ENCODE data around the gene FGF14.

The FGF14 gene

GRCh38 chr13:102317593-102317992 lies 84.3 kb downstream of the FGF14 start:
- Histone ChIP-seq H3K9ac (ENCODE audit: low read length) (no peak overlapping the region), H3K4me3 (ENCODE audit: low read length) (no peak overlapping the region), H3K36me3 (ENCODE audit: control insufficient read depth, insufficient read depth, low read length) (no peaks in the 10 kb centered on the region), H3K23ac (ENCODE audit: low read length) (no peak overlapping the region), H4K8ac (ENCODE audit: low read depth, low read length) (no peak overlapping the region), H3K79me1 (ENCODE audit: low read length) (no peaks in the 10 kb centered on the region), H2AK5ac (ENCODE audit: low read length) (no peak overlapping the region), H3K18ac (ENCODE audit: low read length) (no peak overlapping the region), H4K5ac (ENCODE audit: low read length) (no peak overlapping the region), H2BK15ac (replicated peaks; ENCODE audit: low read depth) (no peak overlapping the region), H3K56ac (ENCODE audit: low read length) (no peak overlapping the region), H3K27me3 (ENCODE audit: insufficient read depth, low read length, poor library complexity) (no peaks in the 10 kb centered on the region), H3K79me2 (ENCODE audit: control insufficient read depth, insufficient read depth, low read length) (no peaks in the 10 kb centered on the region), H3K27ac (ENCODE audit: low read depth, low read length) (no peak overlapping the region), H3K4ac (ENCODE audit: low read depth, low read length) (no peak overlapping the region), H2BK120ac (ENCODE audit: low read depth, low read length) (no peak overlapping the region), H3K4me2 (ENCODE audit: low read length) (no peak overlapping the region), H2BK5ac (ENCODE audit: low read length) (no peak overlapping the region), H3K4me1 (ENCODE audit: control insufficient read depth, low read depth, low read length) (no peaks in the 10 kb centered on the region)
- no CpG with 5 or more reads among the region's 2 CpGs for WGBS (ENCODE audit: extremely low coverage, insufficient coverage, low lambda C conversion rate)
- DNase-seq, result peak; percentile 10

GRCh38 chr13:102316732-102317131 lies 85.1 kb downstream of the FGF14 start:
- H3K79me2 ChIP-seq (ENCODE audit: control insufficient read depth, insufficient read depth, low read length), result no peaks in the 10 kb centered on the region
- no peak overlapping the region for H2BK5ac ChIP-seq (ENCODE audit: low read length)
- H3K56ac ChIP-seq (ENCODE audit: low read length), result no peak overlapping the region
- H3K18ac ChIP-seq (ENCODE audit: low read length), result no peak overlapping the region
- no peak overlapping the region for H3K9ac ChIP-seq (ENCODE audit: low read length)
- H4K5ac ChIP-seq (ENCODE audit: low read length), result no peak overlapping the region
- no peaks in the 10 kb centered on the region for H3K36me3 ChIP-seq (ENCODE audit: control insufficient read depth, insufficient read depth, low read length)
- H3K4me1 ChIP-seq (ENCODE audit: control insufficient read depth, low read depth, low read length), result no peaks in the 10 kb centered on the region
- H3K27me3 ChIP-seq (ENCODE audit: insufficient read depth, low read length, poor library complexity), result no peaks in the 10 kb centered on the region
- no peak overlapping the region for H2BK120ac ChIP-seq (ENCODE audit: low read depth, low read length)
- no peak overlapping the region for H3K27ac ChIP-seq (ENCODE audit: low read depth, low read length)
- no peak overlapping the region for H2BK15ac ChIP-seq (replicated peaks; ENCODE audit: low read depth)
- H2AK5ac ChIP-seq (ENCODE audit: low read length), result no peak overlapping the region
- no peak overlapping the region for H3K4ac ChIP-seq (ENCODE audit: low read depth, low read length)
- no peak overlapping the region for H3K23ac ChIP-seq (ENCODE audit: low read length)
- no peak overlapping the region for H3K4me3 ChIP-seq (ENCODE audit: low read length)
- H3K79me1 ChIP-seq (ENCODE audit: low read length), result no peaks in the 10 kb centered on the region
- no CpG with 5 or more reads among the region's 3 CpGs for WGBS (ENCODE audit: extremely low coverage, insufficient coverage, low lambda C conversion rate)
- no peak overlapping the region for H3K4me2 ChIP-seq (ENCODE audit: low read length)
- DNase-seq, result no peak
- no peak overlapping the region for H4K8ac ChIP-seq (ENCODE audit: low read depth, low read length)

GRCh38 chr13:102312841-102313240 lies 89.0 kb downstream of the FGF14 start:
- no peaks in the 10 kb centered on the region for H3K27me3 ChIP-seq (ENCODE audit: insufficient read depth, low read length, poor library complexity)
- WGBS (ENCODE audit: extremely low coverage, insufficient coverage, low lambda C conversion rate), result no CpG with 5 or more reads among the region's 4 CpGs
- H3K4me2 ChIP-seq (ENCODE audit: low read length), result no peak overlapping the region
- no peak overlapping the region for H2BK120ac ChIP-seq (ENCODE audit: low read depth, low read length)
- no peak overlapping the region for H3K27ac ChIP-seq (ENCODE audit: low read depth, low read length)
- H2BK5ac ChIP-seq (ENCODE audit: low read length), result no peak overlapping the region
- no peak overlapping the region for H2BK15ac ChIP-seq (replicated peaks; ENCODE audit: low read depth)
- H3K79me1 ChIP-seq (ENCODE audit: low read length), result no peaks in the 10 kb centered on the region
- H3K36me3 ChIP-seq (ENCODE audit: control insufficient read depth, insufficient read depth, low read length), result no peaks in the 10 kb centered on the region
- H3K56ac ChIP-seq (ENCODE audit: low read length), result no peak overlapping the region
- H3K23ac ChIP-seq (ENCODE audit: low read length), result no peak overlapping the region
- H2AK5ac ChIP-seq (ENCODE audit: low read length), result no peak overlapping the region
- no peak overlapping the region for H3K4ac ChIP-seq (ENCODE audit: low read depth, low read length)
- no peak overlapping the region for H4K8ac ChIP-seq (ENCODE audit: low read depth, low read length)
- H4K5ac ChIP-seq (ENCODE audit: low read length), result no peak overlapping the region
- H3K4me1 ChIP-seq (ENCODE audit: control insufficient read depth, low read depth, low read length), result no peaks in the 10 kb centered on the region
- H3K79me2 ChIP-seq (ENCODE audit: control insufficient read depth, insufficient read depth, low read length), result no peaks in the 10 kb centered on the region
- no peak for DNase-seq
- no peak overlapping the region for H3K4me3 ChIP-seq (ENCODE audit: low read length)
- no peak overlapping the region for H3K18ac ChIP-seq (ENCODE audit: low read length)
- no peak overlapping the region for H3K9ac ChIP-seq (ENCODE audit: low read length)

- Histone ChIP-seq H3K36me3 (ENCODE audit: control insufficient read depth, insufficient read depth, low read length) (no peaks in the 10 kb centered on the region), H3K4me2 (ENCODE audit: low read length) (no peak overlapping the region), H4K5ac (ENCODE audit: low read length) (no peak overlapping the region), H2BK120ac (ENCODE audit: low read depth, low read length) (no peak overlapping the region), H3K56ac (ENCODE audit: low read length) (no peak overlapping the region), H3K27me3 (ENCODE audit: insufficient read depth, low read length, poor library complexity) (no peaks in the 10 kb centered on the region), H3K9ac (ENCODE audit: low read length) (no peak overlapping the region), H3K4me1 (ENCODE audit: control insufficient read depth, low read depth, low read length) (no peaks in the 10 kb centered on the region), H3K79me1 (ENCODE audit: low read length) (no peaks in the 10 kb centered on the region), H3K23ac (ENCODE audit: low read length) (no peak overlapping the region), H4K8ac (ENCODE audit: low read depth, low read length) (no peak overlapping the region), H3K4me3 (ENCODE audit: low read length) (no peak overlapping the region), H2BK5ac (ENCODE audit: low read length) (no peak overlapping the region), H3K79me2 (ENCODE audit: control insufficient read depth, insufficient read depth, low read length) (no peaks in the 10 kb centered on the region), H2AK5ac (ENCODE audit: low read length) (no peak overlapping the region), H3K18ac (ENCODE audit: low read length) (no peak overlapping the region), H3K4ac (ENCODE audit: low read depth, low read length) (no peak overlapping the region), H3K27ac (ENCODE audit: low read depth, low read length) (no peak overlapping the region), H2BK15ac (replicated peaks; ENCODE audit: low read depth) (no peak overlapping the region)
- no CpG with 5 or more reads among the region's 3 CpGs for WGBS (ENCODE audit: extremely low coverage, insufficient coverage, low lambda C conversion rate)
- no peak for DNase-seq
These were observed 89.9 kb downstream of the FGF14 start for GRCh38 chr13:102311901-102312300.

GRCh38 chr13:102311419-102311796 lies 90.4 kb downstream of the FGF14 start:
- no peaks in the 10 kb centered on the region for H3K79me2 ChIP-seq (ENCODE audit: control insufficient read depth, insufficient read depth, low read length)
- no peak overlapping the region for H2BK120ac ChIP-seq (ENCODE audit: low read depth, low read length)
- H3K79me1 ChIP-seq (ENCODE audit: low read length), result no peaks in the 10 kb centered on the region
- H3K4me1 ChIP-seq (ENCODE audit: control insufficient read depth, low read depth, low read length), result no peaks in the 10 kb centered on the region
- H3K23ac ChIP-seq (ENCODE audit: low read length), result no peak overlapping the region
- no peaks in the 10 kb centered on the region for H3K36me3 ChIP-seq (ENCODE audit: control insufficient read depth, insufficient read depth, low read length)
- H3K4me3 ChIP-seq (ENCODE audit: low read length), result no peak overlapping the region
- H3K27ac ChIP-seq (ENCODE audit: low read depth, low read length), result no peak overlapping the region
- no peak overlapping the region for H3K18ac ChIP-seq (ENCODE audit: low read length)
- no peak for DNase-seq
- H4K8ac ChIP-seq (ENCODE audit: low read depth, low read length), result no peak overlapping the region
- no peak overlapping the region for H3K4ac ChIP-seq (ENCODE audit: low read depth, low read length)
- WGBS (ENCODE audit: extremely low coverage, insufficient coverage, low lambda C conversion rate), result no CpG with 5 or more reads among the region's 5 CpGs
- H3K4me2 ChIP-seq (ENCODE audit: low read length), result no peak overlapping the region
- no peaks in the 10 kb centered on the region for H3K27me3 ChIP-seq (ENCODE audit: insufficient read depth, low read length, poor library complexity)
- no peak overlapping the region for H2BK5ac ChIP-seq (ENCODE audit: low read length)
- no peak overlapping the region for H4K5ac ChIP-seq (ENCODE audit: low read length)
- H2AK5ac ChIP-seq (ENCODE audit: low read length), result no peak overlapping the region
- H2BK15ac ChIP-seq (replicated peaks; ENCODE audit: low read depth), result no peak overlapping the region
- H3K9ac ChIP-seq (ENCODE audit: low read length), result no peak overlapping the region
- no peak overlapping the region for H3K56ac ChIP-seq (ENCODE audit: low read length)

- no peak overlapping the region for H2BK15ac ChIP-seq (replicated peaks; ENCODE audit: low read depth)
- no peak overlapping the region for H4K5ac ChIP-seq (ENCODE audit: low read length)
- no peak overlapping the region for H2AK5ac ChIP-seq (ENCODE audit: low read length)
- no CpG with 5 or more reads among the region's 4 CpGs for WGBS (ENCODE audit: extremely low coverage, insufficient coverage, low lambda C conversion rate)
- no peak overlapping the region for H3K4me2 ChIP-seq (ENCODE audit: low read length)
- no peak overlapping the region for H3K27ac ChIP-seq (ENCODE audit: low read depth, low read length)
- H3K27me3 ChIP-seq (ENCODE audit: insufficient read depth, low read length, poor library complexity), result no peaks in the 10 kb centered on the region
- H3K79me1 ChIP-seq (ENCODE audit: low read length), result no peaks in the 10 kb centered on the region
- H3K18ac ChIP-seq (ENCODE audit: low read length), result no peak overlapping the region
- no peak overlapping the region for H2BK5ac ChIP-seq (ENCODE audit: low read length)
- no peaks in the 10 kb centered on the region for H3K4me1 ChIP-seq (ENCODE audit: control insufficient read depth, low read depth, low read length)
- no peak overlapping the region for H2BK120ac ChIP-seq (ENCODE audit: low read depth, low read length)
- no peak overlapping the region for H3K23ac ChIP-seq (ENCODE audit: low read length)
- peak; percentile 16 for DNase-seq
- H3K4me3 ChIP-seq (ENCODE audit: low read length), result no peak overlapping the region
- H3K9ac ChIP-seq (ENCODE audit: low read length), result no peak overlapping the region
- no peak overlapping the region for H3K4ac ChIP-seq (ENCODE audit: low read depth, low read length)
- no peak overlapping the region for H4K8ac ChIP-seq (ENCODE audit: low read depth, low read length)
- no peaks in the 10 kb centered on the region for H3K79me2 ChIP-seq (ENCODE audit: control insufficient read depth, insufficient read depth, low read length)
- no peaks in the 10 kb centered on the region for H3K36me3 ChIP-seq (ENCODE audit: control insufficient read depth, insufficient read depth, low read length)
- H3K56ac ChIP-seq (ENCODE audit: low read length), result no peak overlapping the region
These were observed 91.0 kb downstream of the FGF14 start for GRCh38 chr13:102310691-102311418.
